ENCODE measurements around the gene IBTK. TPM values are rescaled to one million over a fixed set of nuclear protein-coding genes. Genes with fewer than 3 reads are reported as not detected.
"Not testable (repeated sequence)": the region's sequence is repeated elsewhere in the genome, so short reads cannot be mapped to it uniquely, and the experiment has no call there.

The IBTK gene
- total RNA-seq, 1 donor from 2014 or later: 37.7 TPM

GRCh38 chr6:82260997-82261732 is 13.6 kb upstream of the IBTK start:
- peaks cover 7% of the 10 kb centered on the region for H3K27me3 Mint-ChIP-seq
- intact Hi-C loops (cut with micrococcal nuclease): no loop called here
- H3K27ac Mint-ChIP-seq: no peak overlapping the region
- no peaks in the 10 kb centered on the region for H3K36me3 Mint-ChIP-seq (ENCODE audit: low read depth)
- H3K4me1 Mint-ChIP-seq: no peaks in the 10 kb centered on the region
- no peak overlapping the region for H3K4me3 Mint-ChIP-seq
- H3K9me3 Mint-ChIP-seq: no peaks in the 10 kb centered on the region
- DNase-seq: no peak

- peaks cover 7% of the 10 kb centered on the region for H3K27me3 Mint-ChIP-seq
- intact Hi-C loops (cut with micrococcal nuclease): no loop called here
- no peaks in the 10 kb centered on the region for H3K36me3 Mint-ChIP-seq (ENCODE audit: low read depth)
- H3K4me1 Mint-ChIP-seq: no peaks in the 10 kb centered on the region
- no peak for DNase-seq
- no peak overlapping the region for H3K4me3 Mint-ChIP-seq
- H3K9me3 Mint-ChIP-seq: no peaks in the 10 kb centered on the region
- no peak overlapping the region for H3K27ac Mint-ChIP-seq
These were observed 11.8 kb upstream of the IBTK start for GRCh38 chr6:82259389-82259788.

- peaks cover 4% of the 10 kb centered on the region for H3K27me3 Mint-ChIP-seq
- H3K36me3 Mint-ChIP-seq (ENCODE audit: low read depth): no peaks in the 10 kb centered on the region
- H3K4me3 Mint-ChIP-seq: no peak overlapping the region
- no peak overlapping the region for H3K27ac Mint-ChIP-seq
- no peaks in the 10 kb centered on the region for H3K9me3 Mint-ChIP-seq
- H3K4me1 Mint-ChIP-seq: no peaks in the 10 kb centered on the region
- intact Hi-C loops (cut with micrococcal nuclease): no loop called here
- DNase-seq: no peak
These were observed 9.7 kb upstream of the IBTK start for GRCh38 chr6:82257088-82257774.

- not testable (repeated sequence) for H3K4me1 Mint-ChIP-seq; H3K27ac Mint-ChIP-seq; H3K9me3 Mint-ChIP-seq; DNase-seq; H3K27me3 Mint-ChIP-seq; H3K36me3 Mint-ChIP-seq (ENCODE audit: low read depth); H3K4me3 Mint-ChIP-seq
- intact Hi-C loops (cut with micrococcal nuclease): loop anchor here (5.0 kb wide), 1 partner anchor 963 kb away; no protein-coding TSS in a partner anchor
These were observed 7.2 kb upstream of the IBTK start for GRCh38 chr6:82254722-82255121.

GRCh38 chr6:82251942-82252341 is 4.4 kb upstream of the IBTK start:
- H3K4me1 Mint-ChIP-seq: peaks cover 5% of the 10 kb centered on the region
- H3K27me3 Mint-ChIP-seq: peaks cover 2% of the 10 kb centered on the region
- no peak overlapping the region for H3K27ac Mint-ChIP-seq
- no peaks in the 10 kb centered on the region for H3K9me3 Mint-ChIP-seq
- no peak for DNase-seq
- intact Hi-C loops (cut with micrococcal nuclease): loop anchor here (5.0 kb wide), 1 partner anchor 965 kb away; no protein-coding TSS in a partner anchor
- H3K4me3 Mint-ChIP-seq: no peak overlapping the region
- no peaks in the 10 kb centered on the region for H3K36me3 Mint-ChIP-seq (ENCODE audit: low read depth)

- Mint-ChIP-seq H3K9me3 (no peaks in the 10 kb centered on the region), H3K27ac (no peak overlapping the region), H3K4me1 (peaks cover 19% of the 10 kb centered on the region)
These were observed 2.1 kb upstream of the IBTK start for GRCh38 chr6:82249381-82250253.

GRCh38 chr6:82248273-82248735 is 760 bp upstream of the IBTK start:
- Mint-ChIP-seq H3K4me3 (peak overlapping the region; percentile 96), H3K9me3 (no peaks in the 10 kb centered on the region)

More at GRCh38 chr6:82249381-82250253, 2.1 kb upstream of the IBTK start:
- intact Hi-C loops (cut with micrococcal nuclease): loop anchor here (5.0 kb wide), 3 partner anchors 497 to 1978 kb away; partner anchors contain the start of genes CEP162 and TENT5A
- Mint-ChIP-seq H3K4me3 (no peak overlapping the region), H3K27me3 (peaks cover 2% of the 10 kb centered on the region), H3K36me3 (ENCODE audit: low read depth) (peaks cover 11% of the 10 kb centered on the region)
- no peak for DNase-seq

GRCh38 chr6:82246802-82247504 is 591 bp downstream of the IBTK start:
- intact Hi-C loops (cut with micrococcal nuclease): loop anchor here (1.0 to 5.0 kb wide), 4 partner anchors 495 to 1980 kb away; partner anchors contain the start of genes CEP162, DOP1A, PGM3 and RWDD2A
- DNase-seq: no peak
- peak overlapping the region; percentile 96 for H3K27ac Mint-ChIP-seq
- peak overlapping the region; percentile 96 for H3K4me3 Mint-ChIP-seq
- peaks cover 2% of the 10 kb centered on the region for H3K27me3 Mint-ChIP-seq
- H3K9me3 Mint-ChIP-seq: no peaks in the 10 kb centered on the region
- peaks cover 27% of the 10 kb centered on the region for H3K4me1 Mint-ChIP-seq
- H3K36me3 Mint-ChIP-seq (ENCODE audit: low read depth): peaks cover 23% of the 10 kb centered on the region

More at GRCh38 chr6:82248273-82248735, 760 bp upstream of the IBTK start:
- intact Hi-C loops (cut with micrococcal nuclease): loop anchor here (5.0 kb wide), 2 partner anchors 496 to 1979 kb away; partner anchors contain the start of genes CEP162 and TENT5A
- Mint-ChIP-seq H3K27me3 (peaks cover 2% of the 10 kb centered on the region), H3K27ac (peak overlapping the region; percentile 96), H3K36me3 (ENCODE audit: low read depth) (peaks cover 20% of the 10 kb centered on the region), H3K4me1 (peaks cover 24% of the 10 kb centered on the region)
- DNase-seq: peak; percentile 62

- Mint-ChIP-seq H3K27ac (peak overlapping the region; percentile 96), H3K4me3 (peak overlapping the region; percentile 96), H3K9me3 (no peaks in the 10 kb centered on the region), H3K27me3 (peaks cover 2% of the 10 kb centered on the region), H3K36me3 (ENCODE audit: low read depth) (peaks cover 23% of the 10 kb centered on the region), H3K4me1 (peaks cover 28% of the 10 kb centered on the region)
- intact Hi-C loops (cut with micrococcal nuclease): loop anchor here (5.0 kb wide), 2 partner anchors 494 to 1981 kb away; partner anchors contain the start of genes CEP162 and TENT5A
- no peak for DNase-seq
These were observed 1.2 kb downstream of the IBTK start for GRCh38 chr6:82246370-82246769.

- intact Hi-C loops (cut with micrococcal nuclease): loop anchor here (5.0 kb wide), 2 partner anchors 493 to 1982 kb away; partner anchors contain the start of genes CEP162 and TENT5A
- Mint-ChIP-seq H3K9me3 (no peaks in the 10 kb centered on the region), H3K4me1 (peaks cover 33% of the 10 kb centered on the region), H3K27ac (no peak overlapping the region), H3K4me3 (peak overlapping the region; percentile 96), H3K36me3 (ENCODE audit: low read depth) (peaks cover 28% of the 10 kb centered on the region), H3K27me3 (no peaks in the 10 kb centered on the region)
- no peak for DNase-seq
These were observed 2.2 kb downstream of the IBTK start for GRCh38 chr6:82245376-82245775.

- no peak overlapping the region for H3K27ac Mint-ChIP-seq
- intact Hi-C loops (cut with micrococcal nuclease): no loop called here
- peaks cover 37% of the 10 kb centered on the region for H3K36me3 Mint-ChIP-seq (ENCODE audit: low read depth)
- DNase-seq: no peak
- no peaks in the 10 kb centered on the region for H3K9me3 Mint-ChIP-seq
- H3K27me3 Mint-ChIP-seq: no peaks in the 10 kb centered on the region
- peaks cover 33% of the 10 kb centered on the region for H3K4me1 Mint-ChIP-seq
- H3K4me3 Mint-ChIP-seq: no peak overlapping the region
These were observed 3.7 kb downstream of the IBTK start for GRCh38 chr6:82243884-82244283.

- Mint-ChIP-seq H3K27me3 (no peaks in the 10 kb centered on the region), H3K9me3 (no peaks in the 10 kb centered on the region), H3K27ac (no peak overlapping the region), H3K4me3 (no peak overlapping the region), H3K4me1 (peaks cover 23% of the 10 kb centered on the region), H3K36me3 (ENCODE audit: low read depth) (peaks cover 34% of the 10 kb centered on the region)
- intact Hi-C loops (cut with micrococcal nuclease): no loop called here
- DNase-seq: no peak
These were observed 7.4 kb downstream of the IBTK start for GRCh38 chr6:82240186-82240585.

GRCh38 chr6:82239597-82239996 is 7.9 kb downstream of the IBTK start:
- H3K4me1 Mint-ChIP-seq: peaks cover 20% of the 10 kb centered on the region
- no peaks in the 10 kb centered on the region for H3K9me3 Mint-ChIP-seq
- DNase-seq: no peak
- H3K27ac Mint-ChIP-seq: no peak overlapping the region
- peaks cover 33% of the 10 kb centered on the region for H3K36me3 Mint-ChIP-seq (ENCODE audit: low read depth)
- no peaks in the 10 kb centered on the region for H3K27me3 Mint-ChIP-seq
- intact Hi-C loops (cut with micrococcal nuclease): no loop called here
- no peak overlapping the region for H3K4me3 Mint-ChIP-seq

All from activated CD4-positive, alpha-beta T cell treated with anti-CD3 and anti-CD28 coated beads, Interleukin-2, amount 10 ng/mL, durations not matched to agents 24 days and 14 days (primary cell).